Stimulated activated CD8-positive, alpha-beta memory T cell treated with anti-CD3 and anti-CD28 coated beads, Interleukin-4, amount 100 ng/mL, for 24 hours (primary cell): Measurements from ENCODE around the gene ARHGEF28.

Experiments
- DNase-seq: peaks from one replicate; pipeline ENCODE4 v3.0.0-alpha.2; 2020; ENCODE audit warnings: low read depth

Gene ARHGEF28

GRCh38 chr5:73857446-73857845 lies 231.4 kb downstream of the ARHGEF28 start:
- DNase-seq = no peak

DNA sequence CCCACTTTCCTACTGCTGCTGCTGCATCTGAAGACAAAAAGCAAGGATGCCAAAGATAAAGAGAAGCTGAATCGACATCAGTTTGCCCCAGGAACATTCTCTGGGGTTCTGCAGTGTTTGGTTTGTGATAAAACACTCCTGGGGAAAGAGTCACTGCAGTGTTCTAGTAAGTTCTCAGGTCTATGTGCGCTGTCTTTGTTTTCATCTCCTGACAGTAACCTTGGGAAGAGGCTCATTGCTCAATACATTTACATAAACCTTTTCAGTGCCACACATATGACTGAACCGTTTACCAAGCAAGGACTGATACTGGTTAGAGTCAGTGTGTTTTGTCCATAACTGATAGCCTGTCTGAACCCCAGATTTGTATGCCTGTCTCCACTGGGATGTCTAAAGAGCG lies 232.1 kb downstream of the ARHGEF28 start:
- DNase-seq = no peak

GRCh38 chr5:73858776-73859175 lies 232.8 kb downstream of the ARHGEF28 start:
- DNase-seq = no peak

DNA sequence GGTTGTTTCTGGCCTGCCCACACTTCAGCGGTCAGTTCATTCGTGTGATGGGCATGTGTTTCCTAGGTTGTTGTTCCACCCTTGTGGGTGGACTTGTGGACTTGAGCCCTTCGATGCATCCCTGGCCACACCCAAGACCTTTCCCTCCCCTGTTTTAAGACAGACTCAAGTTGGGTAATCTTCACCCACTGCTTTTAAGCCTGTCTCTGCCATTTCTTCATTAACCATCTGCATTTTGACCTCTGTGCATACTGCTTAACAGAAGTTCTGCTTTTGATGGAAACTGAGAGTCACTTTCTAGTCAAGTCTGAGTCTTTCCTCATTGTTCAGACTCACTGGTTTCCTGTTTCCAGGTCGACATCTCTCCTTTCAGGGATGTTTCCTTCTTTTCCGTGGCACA lies 233.7 kb downstream of the ARHGEF28 start:
- DNase-seq = no peak

DNA sequence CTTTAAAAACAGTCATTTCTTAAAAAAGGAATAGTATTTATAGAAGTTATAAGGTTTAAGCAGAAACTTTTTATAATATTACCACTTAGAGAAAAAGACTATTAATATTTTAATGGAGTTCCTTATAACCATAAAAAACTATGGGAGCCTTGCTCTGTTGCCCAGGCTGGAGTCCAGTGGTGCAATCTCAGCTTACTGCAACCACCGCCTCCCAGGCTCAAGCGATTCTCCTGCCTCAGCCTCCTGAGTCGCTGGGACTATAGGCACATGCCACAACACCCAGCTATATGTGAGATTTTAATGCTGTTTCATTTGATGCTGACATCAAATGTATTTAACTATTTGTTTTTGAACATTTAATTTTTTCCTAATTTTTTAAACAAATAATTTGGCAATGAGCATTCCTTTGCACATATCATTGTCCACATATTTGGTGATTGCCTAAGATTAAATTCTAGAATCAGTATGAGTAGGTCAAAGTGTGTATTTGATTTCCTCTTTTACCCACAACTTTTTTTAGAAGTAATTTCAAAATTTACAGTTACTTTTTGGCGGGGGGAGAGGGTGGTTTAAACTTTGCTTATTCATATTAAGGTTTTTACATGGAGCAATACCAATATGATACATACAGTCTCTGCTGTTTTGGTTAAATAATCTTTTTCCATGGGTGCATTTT lies 235.5 kb downstream of the ARHGEF28 start:
- DNase-seq = no peak

- DNase-seq = no peak
These were observed 236.8 kb downstream of the ARHGEF28 start for GRCh38 chr5:73862796-73863195.

DNA sequence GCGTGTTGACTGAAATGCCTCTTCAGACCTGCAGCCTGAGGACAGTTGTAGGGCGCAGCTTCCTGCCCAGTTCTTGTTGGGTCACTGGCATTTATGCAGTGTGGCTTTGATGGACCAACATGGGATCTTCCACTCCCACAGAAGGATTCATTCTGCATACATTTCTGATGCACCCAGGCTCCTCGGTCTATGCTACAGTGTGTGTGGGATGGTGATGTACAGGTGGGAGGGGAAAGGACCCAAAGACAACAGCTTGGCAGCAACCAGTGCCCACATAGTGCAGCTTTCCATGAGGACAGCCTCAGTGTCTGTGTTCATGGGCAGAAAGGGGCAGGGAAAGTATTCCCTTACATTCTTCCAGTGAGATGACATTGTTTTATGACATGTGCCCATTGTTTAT lies 237.9 kb downstream of the ARHGEF28 start:
- no peak for DNase-seq

DNA sequence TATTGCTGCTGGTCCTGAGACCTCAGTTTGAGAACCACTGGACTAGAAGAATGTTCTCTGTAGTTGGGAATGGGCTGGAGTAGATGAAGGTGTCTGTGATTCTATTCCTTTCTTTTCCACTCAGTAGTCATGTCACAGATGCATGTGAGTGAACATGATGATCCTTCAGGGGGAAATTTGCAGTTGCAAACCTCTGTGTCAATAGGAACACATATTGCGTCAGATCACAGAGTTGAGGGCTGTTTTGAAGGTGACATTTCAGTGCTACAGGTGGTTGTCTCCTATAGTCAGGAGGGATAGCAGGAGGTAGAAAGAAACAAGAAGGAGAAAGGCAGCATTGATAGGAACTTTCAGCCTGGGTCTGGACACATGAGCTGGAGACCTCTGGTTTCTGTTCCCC lies 239.3 kb downstream of the ARHGEF28 start:
- DNase-seq = no peak

DNA sequence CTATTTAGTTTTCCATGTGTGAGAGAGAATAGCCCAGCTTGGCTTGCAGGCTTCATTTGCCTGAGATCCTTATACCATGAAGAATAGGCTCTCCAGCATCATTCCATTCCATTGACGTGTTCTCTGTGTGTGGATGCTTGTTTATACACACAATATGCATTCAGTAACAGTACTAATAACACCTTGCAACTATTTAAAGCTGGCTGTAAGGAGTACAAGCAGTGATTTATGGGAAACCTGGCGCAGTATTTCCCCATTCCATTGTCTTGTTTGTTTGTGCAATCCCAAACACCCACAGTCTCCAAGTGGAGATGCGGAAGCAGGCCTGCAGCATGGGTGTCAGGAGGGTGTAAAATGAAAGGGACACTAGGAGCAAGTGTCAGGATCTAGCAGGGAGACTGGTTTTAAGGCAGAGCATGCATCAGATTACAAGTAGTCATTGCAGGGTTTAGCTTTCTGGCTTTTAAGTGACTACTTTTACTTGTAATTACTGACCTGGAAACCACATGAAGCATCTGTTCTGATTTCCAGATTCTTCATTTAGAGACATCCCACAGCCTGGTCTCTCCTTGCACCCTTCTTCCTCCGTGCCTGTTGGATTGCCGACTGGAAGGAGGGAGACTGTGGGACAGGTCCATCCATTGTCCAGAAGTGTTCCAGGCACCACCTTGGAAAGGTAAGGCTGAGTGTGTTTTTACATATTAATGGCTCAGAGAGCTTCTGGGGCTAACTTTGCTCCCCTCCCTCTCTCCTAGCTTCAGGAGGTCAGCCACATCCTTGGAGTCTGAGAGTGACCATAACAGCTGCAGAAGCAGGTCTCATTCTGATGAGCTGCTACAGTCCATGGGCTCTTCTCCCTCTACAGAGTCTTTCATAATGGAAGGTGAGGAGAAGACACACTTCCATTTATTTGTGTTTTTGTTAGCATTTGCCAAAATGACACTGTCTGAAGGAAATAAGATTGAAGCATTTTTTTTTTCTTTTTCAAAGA lies 241.6 kb downstream of the ARHGEF28 start:
- DNase-seq = no peak

DNA sequence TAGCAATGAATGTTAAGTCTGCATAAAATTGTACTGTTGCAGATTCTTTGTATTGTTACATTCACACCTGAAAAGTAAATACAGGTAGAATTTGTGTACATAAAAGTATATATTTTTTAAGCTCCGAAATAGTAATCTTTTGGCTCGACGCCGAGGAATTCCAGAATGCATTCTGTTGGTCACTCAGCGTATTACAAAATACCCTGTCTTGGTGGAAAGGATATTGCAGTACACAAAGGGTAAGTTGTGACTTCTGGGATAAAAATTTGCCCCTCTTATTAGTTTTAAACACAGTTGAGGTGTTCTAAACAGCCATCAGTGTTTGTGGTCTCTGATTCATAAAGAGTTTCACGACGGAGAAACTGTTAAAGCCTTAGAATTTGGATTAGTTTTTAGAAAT lies 257.6 kb downstream of the ARHGEF28 start:
- no peak for DNase-seq

DNA sequence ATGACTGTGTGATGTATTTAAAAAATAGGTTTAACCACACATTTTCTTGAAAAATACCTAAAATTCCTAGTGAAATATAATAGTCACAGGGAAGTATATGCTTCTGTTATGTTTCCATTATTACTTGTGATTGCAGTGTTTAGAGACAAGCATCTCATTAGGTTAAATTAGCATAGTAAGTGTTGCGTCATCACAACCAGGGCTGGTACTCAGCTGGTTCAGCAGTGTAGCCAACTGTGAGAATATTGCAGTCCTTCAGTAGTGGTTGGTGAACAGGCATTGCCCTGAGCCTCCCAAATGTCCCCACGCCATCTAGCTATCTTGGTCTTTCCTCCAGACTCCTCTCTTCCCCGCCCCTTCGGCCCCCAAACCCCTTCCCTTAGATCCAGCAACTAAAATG lies 261.7 kb downstream of the ARHGEF28 start:
- no peak for DNase-seq

GRCh38 chr5:73890569-73890968 lies 264.6 kb downstream of the ARHGEF28 start:
- DNase-seq = no peak

GRCh38 chr5:73892218-73892617 lies 266.2 kb downstream of the ARHGEF28 start:
- DNase-seq = no peak

DNA sequence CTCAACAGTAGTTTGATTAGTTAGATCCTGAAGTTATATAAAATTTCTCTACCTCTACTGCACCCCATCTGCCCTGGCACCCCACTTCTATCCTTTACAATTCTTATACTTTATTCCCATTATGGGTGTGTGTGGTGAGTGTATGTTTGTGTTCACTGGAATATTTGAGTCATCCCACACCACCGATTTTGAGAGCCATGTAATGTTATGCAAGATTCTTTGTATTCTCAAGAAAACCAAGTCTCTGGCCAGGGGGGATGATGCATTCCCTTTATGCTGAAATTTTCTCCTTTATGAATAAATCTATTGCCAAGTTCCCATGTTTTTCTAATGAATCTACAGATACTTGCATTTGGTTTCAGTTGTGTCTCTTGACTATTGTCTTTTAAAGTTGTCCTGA lies 266.8 kb downstream of the ARHGEF28 start:
- DNase-seq = no peak

GRCh38 chr5:73893813-73894212 lies 267.8 kb downstream of the ARHGEF28 start:
- DNase-seq = no peak

GRCh38 chr5:73894860-73895259 lies 268.9 kb downstream of the ARHGEF28 start:
- DNase-seq = no peak

DNA sequence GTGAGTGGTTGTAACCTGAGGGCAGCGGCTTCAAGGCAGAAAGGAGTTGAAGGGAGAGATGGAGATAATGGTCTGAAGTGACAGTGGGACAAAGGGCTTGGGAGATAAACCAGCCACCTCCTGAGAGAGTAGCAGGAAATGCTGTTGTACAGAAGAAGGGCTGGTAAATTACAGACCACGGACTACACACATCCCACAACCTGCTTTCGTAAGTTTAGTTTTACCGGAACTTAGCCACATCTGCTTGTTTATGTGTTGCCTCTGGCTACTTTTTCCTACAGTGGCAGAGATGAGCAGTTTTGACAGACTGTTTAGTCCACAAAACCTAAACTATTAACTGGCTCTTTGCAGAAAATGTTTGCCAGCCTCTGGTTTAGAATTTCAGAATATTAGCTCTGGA lies 269.5 kb downstream of the ARHGEF28 start:
- no peak for DNase-seq

DNA sequence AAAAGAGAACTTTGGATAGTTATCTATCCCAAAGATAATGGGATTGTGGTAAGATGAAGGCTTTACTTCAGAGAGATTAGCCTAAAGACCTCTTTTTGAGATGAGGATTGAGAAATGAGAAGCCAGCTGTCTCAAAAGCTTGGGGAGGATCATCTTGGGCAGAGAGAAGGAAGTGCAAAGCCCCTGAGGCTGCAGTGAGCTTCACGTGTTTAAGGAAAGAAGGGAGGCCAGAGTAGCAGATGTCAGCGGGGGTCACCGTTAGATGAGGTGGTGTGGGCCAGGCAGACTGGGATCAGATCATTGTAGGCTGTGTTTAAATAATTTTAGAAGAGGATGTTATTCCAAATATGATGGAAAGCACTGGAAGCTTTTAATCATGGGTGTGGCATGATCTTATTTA lies 270.1 kb downstream of the ARHGEF28 start:
- DNase-seq = no peak

DNA sequence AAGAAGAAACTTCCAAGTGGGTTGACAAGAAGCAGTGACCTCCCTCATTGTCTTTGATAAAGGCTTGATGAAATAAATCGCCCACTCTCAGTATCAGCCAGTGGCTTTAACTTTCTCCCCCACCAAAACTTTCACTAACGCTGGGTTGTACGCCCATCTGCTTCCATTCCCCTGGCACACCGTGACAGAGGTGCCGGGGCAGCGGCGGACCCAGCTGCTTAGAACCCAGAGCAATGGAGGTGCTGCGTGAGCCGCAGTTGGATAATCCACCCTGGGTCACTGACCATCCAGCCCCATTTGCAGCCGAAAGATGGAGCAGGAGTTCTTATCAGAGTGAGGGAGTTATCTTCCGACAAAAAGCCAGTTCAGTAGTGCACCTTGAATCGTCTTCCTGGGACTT lies 270.7 kb downstream of the ARHGEF28 start:
- no peak for DNase-seq

DNA sequence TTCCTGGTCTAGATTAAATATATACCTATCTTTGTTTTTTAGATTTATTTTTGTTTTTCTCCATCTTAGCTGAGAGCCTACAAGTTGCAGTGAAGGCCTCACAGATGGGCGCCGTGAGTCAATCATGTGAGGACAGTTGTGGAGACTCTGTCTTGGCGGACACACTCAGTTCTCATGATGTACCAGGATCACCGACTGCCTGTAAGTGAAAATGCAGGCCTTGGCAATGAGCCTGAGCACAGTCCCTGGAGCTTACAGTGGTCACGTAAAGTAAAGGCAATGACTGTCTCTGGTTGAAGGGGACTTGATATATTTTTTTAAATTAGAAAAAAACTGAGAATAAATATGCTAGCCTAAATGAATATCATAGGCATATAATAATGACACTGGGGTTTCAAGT lies 271.9 kb downstream of the ARHGEF28 start:
- no peak for DNase-seq

DNA sequence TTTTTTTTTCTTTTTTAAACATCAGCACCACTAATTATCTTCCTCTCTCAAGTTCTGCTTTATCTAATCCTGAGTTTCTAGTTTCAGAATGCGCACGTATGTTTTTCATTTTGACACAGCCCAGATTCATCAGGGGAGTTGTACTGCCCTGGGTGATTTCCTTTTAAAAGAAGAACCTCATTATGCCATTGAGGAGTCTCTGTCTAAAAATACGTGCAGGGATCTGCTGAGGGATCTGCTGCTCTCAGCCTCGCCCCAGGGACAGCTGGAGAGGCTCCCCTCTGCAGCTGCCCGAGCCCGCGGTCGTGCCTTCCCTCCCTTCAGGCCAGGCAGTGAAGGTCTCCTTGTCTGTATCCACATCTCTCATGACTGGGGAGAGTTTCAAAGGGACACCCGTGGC lies 273.1 kb downstream of the ARHGEF28 start:
- DNase-seq = no peak

DNA sequence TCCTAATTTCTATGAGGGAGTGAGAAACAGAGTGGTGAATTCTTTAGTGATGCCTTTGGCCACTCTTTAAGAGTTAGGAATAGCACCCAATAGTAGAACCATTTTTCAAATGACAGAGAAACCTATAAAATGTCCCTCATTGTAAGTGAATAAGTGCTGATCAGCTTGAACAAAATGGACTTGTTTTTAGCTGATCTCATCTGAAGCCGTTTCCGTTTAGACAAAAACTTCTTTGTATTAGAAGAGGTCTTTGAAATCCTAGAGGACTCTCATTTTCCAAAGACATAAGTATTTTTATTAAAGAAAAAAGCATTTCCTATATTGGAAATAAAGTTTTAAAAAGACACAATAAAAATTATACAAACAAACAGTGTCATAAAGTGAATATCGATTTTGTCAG lies 273.9 kb downstream of the ARHGEF28 start:
- no peak for DNase-seq

GRCh38 chr5:73900566-73900965 lies 274.6 kb downstream of the ARHGEF28 start:
- no peak for DNase-seq
